HEK293 (cell line): ENCODE measurements around the gene IFNA2.

Experiments
- CTCF ChIA-PET: fragments of 350-600 bp; formaldehyde crosslinking; extraction: SDS; loops from one replicate; lab custom pipeline; 2021; ENCODE audit warnings: antibody characterized with exemption; lab: Yijun Ruan, JAX
- POLR2A ChIA-PET: fragments of 300-600 bp; formaldehyde crosslinking; extraction: SDS; loops from one replicate; lab custom pipeline; 2020; ENCODE audit warnings: antibody characterized with exemption, inconsistent platforms; lab: Yijun Ruan, JAX
- H3K27ac ChIP-seq: fragments of 200-500 bp; sonication (Bioruptor generic); 2 replicates; pipeline ENCODE4 v1.5.1; 2014; ENCODE audit warnings: low read depth, low read length, control low read depth, inconsistent platforms; ENCODE audit errors: extremely low read depth
- H3K36me3 ChIP-seq, 2 experiments: fragments of 200-500 bp in 1 of 2; sonication (Bioruptor generic) in 1 of 2; 1 replicate in 1 of 2; 2 replicates in 1 of 2; pipeline ENCODE4 v1.5.1; 2014 to 2017; ENCODE audit warnings: inconsistent platforms in 2 of 2, low read length in 2 of 2; ENCODE audit not compliant: control insufficient read depth in 2 of 2, insufficient read depth in 1 of 2
- H3K4me1 ChIP-seq: fragments of 200-500 bp; sonication (Bioruptor generic); 2 replicates; pipeline ENCODE4 v1.5.1; 2014; ENCODE audit warnings: mild to moderate bottlenecking, low read length, inconsistent platforms; ENCODE audit not compliant: control insufficient read depth, insufficient read depth
- H3K4me3 ChIP-seq: 2 replicates; pipeline ENCODE4 v1.5.1; 2011; ENCODE audit warnings: low read depth, mild to moderate bottlenecking, control low read depth, low read length, moderate library complexity
- H3K9me3 ChIP-seq: fragments of 200-500 bp; sonication (Bioruptor generic); 2 replicates; pipeline ENCODE4 v1.5.1; 2014; ENCODE audit warnings: low read depth, low read length, inconsistent platforms; ENCODE audit not compliant: control insufficient read depth, insufficient read depth
- ZBTB17 ChIP-seq: fragments of 450-650 bp; formaldehyde crosslinking; IDR thresholded peaks from 2 replicates; pipeline ENCODE4 v1.5.1; 2016; ENCODE audit warnings: missing biosample characterization, missing genetic modification characterization
- ZNF223 ChIP-seq: fragments of 450-650 bp; formaldehyde crosslinking; IDR thresholded peaks from 2 replicates; pipeline ENCODE4 v1.5.1; 2016; ENCODE audit warnings: missing biosample characterization, missing genetic modification characterization
- ZNF548 ChIP-seq: fragments of 450-650 bp; formaldehyde crosslinking; IDR thresholded peaks from 2 replicates; pipeline ENCODE4 v1.5.1; 2016; ENCODE audit warnings: missing biosample characterization, missing genetic modification characterization
- ZNF654 ChIP-seq: fragments of 450-650 bp; formaldehyde crosslinking; IDR thresholded peaks from 2 replicates; pipeline ENCODE4 v1.5.1; 2016; ENCODE audit warnings: low read depth, missing biosample characterization, missing genetic modification characterization
- TF ChIP-seq, protein P1 (sequence below): IDR thresholded peaks from 2 replicates; pipeline ENCODE4 v1.6.1; 2011; ENCODE audit warnings: mild to moderate bottlenecking, low read depth, low read length, borderline replicate concordance
- TF ChIP-seq, protein P2 (sequence below): fragments of 450-650 bp; formaldehyde crosslinking; IDR thresholded peaks from 2 replicates; pipeline ENCODE4 v1.5.1; 2016; ENCODE audit warnings: missing biosample characterization, missing genetic modification characterization
- TF ChIP-seq, protein P3 (sequence below): fragments of 450-650 bp; formaldehyde crosslinking; IDR thresholded peaks from 2 replicates; pipeline ENCODE4 v1.5.1; 2016; ENCODE audit warnings: missing biosample characterization, missing genetic modification characterization
- TF ChIP-seq, protein P4 (sequence below): fragments of 450-650 bp; formaldehyde crosslinking; IDR thresholded peaks from 2 replicates; pipeline ENCODE4 v1.5.1; 2017; ENCODE audit warnings: missing biosample characterization, missing genetic modification characterization

IFNA2 gene

DNA sequence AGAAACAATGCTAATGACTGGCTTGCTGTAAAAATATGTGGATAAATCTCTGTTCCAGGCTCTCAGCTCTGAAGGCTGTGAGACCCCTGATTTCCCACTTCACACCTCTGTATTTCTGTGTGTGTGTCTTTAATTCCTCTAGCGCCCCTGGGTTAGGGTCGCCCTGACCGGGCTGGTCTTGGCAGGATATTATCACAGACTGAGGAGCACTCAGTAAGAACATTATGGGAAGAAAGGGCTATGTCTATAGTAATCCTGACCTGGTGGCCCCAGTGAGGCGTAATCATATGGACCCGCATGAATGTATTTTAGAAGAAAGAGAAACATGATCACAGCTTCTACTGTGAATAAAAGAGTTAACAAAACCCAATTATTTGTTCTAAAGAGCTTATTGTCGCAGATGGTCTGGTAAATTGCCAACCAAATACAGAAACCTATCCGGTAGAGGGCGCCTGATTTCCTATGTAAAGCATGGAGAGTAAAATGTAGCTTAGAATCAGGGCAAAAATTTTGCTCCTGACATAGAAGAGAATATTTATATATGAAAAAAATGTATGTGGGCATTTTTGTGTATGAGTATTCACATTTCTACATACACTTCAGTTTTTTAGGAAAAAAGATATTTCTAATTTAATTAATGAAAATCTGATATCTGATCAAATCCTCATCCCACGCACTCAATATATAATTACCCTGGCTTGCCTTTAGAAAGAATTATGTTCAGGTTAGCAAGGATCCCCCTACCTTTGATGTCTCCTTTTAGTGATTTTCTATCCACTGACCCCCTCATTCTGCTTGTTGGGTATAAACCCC, 49.2 kb upstream of the IFNA2 start:
- H3K27ac ChIP-seq = no peak overlapping the region
- H3K4me1 ChIP-seq = no peaks in the 10 kb centered on the region
- H3K36me3 ChIP-seq = no peaks in the 10 kb centered on the region
- TF ChIP-seq, protein P1, sequence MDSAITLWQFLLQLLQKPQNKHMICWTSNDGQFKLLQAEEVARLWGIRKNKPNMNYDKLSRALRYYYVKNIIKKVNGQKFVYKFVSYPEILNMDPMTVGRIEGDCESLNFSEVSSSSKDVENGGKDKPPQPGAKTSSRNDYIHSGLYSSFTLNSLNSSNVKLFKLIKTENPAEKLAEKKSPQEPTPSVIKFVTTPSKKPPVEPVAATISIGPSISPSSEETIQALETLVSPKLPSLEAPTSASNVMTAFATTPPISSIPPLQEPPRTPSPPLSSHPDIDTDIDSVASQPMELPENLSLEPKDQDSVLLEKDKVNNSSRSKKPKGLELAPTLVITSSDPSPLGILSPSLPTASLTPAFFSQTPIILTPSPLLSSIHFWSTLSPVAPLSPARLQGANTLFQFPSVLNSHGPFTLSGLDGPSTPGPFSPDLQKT = no peak
- TF ChIP-seq ZBTB17 (tag by site-specific recombination) = no peak
- TF ChIP-seq ZNF654 (tag by site-specific recombination) = peak; percentile 29; the same call in 1 of the 2 replicates
- POLR2A ChIA-PET = no interaction called here
- H3K9me3 ChIP-seq = no peaks in the 10 kb centered on the region
- H3K4me3 ChIP-seq = no peak overlapping the region
- CTCF ChIA-PET = interaction anchor here (0.6 to 3.3 kb wide), 38 partner anchors 8 to 1318 kb away, joined by 3 to 19 read pairs (median 4); no protein-coding TSS in a partner anchor

DNA sequence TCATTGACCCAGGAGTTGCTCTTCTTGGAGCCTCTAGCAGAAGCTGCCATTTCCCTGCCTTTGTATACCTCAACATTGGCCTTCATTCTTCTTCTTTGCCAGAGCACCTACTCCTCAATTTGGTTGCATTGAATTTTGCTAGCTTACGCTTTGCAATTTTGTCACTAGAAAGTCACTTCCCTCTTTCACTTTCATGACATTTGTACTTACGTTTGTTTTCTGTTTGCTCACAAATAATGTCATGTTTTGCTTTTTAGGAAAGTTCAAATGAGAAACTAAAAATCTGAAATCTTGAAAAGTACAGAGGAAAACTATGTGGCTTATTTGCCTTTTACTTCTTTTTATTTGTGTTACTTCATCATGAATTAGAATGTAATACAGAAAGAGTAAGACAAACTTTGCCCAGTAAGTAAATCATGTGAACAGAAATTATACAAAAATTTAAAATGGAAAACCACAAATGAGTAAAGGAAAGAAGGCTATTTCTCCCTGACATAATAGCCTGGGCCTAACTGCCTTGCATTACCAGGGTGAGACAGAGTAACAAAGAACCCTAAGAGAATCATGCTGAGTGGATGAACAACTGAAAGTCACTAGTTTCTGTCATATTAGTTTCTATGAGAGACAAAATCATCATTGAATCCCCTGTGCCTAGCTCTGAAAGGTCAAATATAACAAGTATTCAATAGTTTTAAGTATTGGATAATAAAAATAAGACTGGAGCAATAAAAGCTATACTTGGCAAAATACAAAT, 47.7 kb upstream of the IFNA2 start:
- ChIA-PET CTCF (interaction anchor here (0.7 to 2.0 kb wide), 8 partner anchors 8 to 215 kb away, joined by 3 to 13 read pairs (median 4); no protein-coding TSS in a partner anchor), POLR2A (no interaction called here)
- no peaks in the 10 kb centered on the region for H3K4me1 ChIP-seq

DNA sequence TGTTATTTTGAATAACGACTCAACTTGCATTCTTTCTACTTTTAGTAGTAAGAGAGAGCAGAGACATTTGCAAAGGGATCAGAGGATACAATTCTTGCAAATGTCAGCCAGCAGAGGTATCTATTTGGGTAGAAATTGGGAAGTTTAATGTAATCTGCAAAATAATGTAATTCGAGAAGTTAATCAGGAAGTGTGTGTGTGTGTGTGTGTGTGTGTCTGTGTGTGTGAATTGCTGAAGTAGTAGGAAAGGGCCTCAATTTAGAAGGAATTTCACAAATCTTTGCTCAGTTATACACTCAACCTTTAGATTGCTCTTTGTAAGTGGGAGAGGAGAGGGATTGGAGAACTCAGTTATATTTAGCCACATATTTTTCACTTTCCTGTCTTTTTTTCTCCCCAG, 44.0 kb upstream of the IFNA2 start:
- no peaks in the 10 kb centered on the region for H3K4me1 ChIP-seq
- CTCF ChIA-PET = no interaction called here

More for the DNA sequence above, 47.7 kb upstream of the IFNA2 start:
- H3K4me3 ChIP-seq = no peak overlapping the region
- H3K36me3 ChIP-seq = no peaks in the 10 kb centered on the region
- TF ChIP-seq, protein P1 = no peak
- TF ChIP-seq, protein P2, sequence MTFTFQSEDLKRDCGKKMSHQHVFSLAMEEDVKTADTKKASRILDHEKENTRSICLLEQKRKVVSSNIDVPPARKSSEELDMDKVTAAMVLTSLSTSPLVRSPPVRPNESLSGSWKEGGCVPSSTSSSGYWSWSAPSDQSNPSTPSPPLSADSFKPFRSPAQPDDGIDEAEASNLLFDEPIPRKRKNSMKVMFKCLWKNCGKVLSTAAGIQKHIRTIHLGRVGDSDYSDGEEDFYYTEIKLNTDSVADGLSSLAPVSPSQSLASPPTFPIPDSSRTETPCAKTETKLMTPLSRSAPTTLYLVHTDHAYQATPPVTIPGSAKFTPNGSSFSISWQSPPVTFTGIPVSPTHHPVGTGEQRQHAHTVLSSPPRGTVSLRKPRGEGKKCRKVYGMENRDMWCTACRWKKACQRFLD (tag by site-specific recombination) = no peak
- no peak for TF ChIP-seq ZNF548 (tag by site-specific recombination)
- TF ChIP-seq, protein P3, sequence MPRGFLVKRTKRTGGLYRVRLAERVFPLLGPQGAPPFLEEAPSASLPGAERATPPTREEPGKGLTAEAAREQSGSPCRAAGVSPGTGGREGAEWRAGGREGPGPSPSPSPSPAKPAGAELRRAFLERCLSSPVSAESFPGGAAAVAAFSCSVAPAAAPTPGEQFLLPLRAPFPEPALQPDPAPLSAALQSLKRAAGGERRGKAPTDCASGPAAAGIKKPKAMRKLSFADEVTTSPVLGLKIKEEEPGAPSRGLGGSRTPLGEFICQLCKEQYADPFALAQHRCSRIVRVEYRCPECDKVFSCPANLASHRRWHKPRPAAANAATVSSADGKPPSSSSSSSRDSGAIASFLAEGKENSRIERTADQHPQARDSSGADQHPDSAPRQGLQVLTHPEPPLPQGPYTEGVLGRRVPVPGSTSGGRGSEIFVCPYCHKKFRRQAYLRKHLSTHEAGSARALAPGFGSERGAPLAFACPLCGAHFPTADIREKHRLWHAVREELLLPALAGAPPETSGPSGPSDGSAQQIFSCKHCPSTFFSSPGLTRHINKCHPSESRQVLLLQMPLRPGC (tag by site-specific recombination) = no peak
- no peaks in the 10 kb centered on the region for H3K9me3 ChIP-seq
- H3K27ac ChIP-seq = no peak overlapping the region

More for the DNA sequence above, 44.0 kb upstream of the IFNA2 start:
- Histone ChIP-seq H3K4me3 (no peak overlapping the region), H3K27ac (no peak overlapping the region), H3K36me3 (no peaks in the 10 kb centered on the region), H3K9me3 (no peaks in the 10 kb centered on the region)
- POLR2A ChIA-PET = no interaction called here
- TF ChIP-seq ZNF223 (tag by site-specific recombination) = no peak
- TF ChIP-seq, protein P4, sequence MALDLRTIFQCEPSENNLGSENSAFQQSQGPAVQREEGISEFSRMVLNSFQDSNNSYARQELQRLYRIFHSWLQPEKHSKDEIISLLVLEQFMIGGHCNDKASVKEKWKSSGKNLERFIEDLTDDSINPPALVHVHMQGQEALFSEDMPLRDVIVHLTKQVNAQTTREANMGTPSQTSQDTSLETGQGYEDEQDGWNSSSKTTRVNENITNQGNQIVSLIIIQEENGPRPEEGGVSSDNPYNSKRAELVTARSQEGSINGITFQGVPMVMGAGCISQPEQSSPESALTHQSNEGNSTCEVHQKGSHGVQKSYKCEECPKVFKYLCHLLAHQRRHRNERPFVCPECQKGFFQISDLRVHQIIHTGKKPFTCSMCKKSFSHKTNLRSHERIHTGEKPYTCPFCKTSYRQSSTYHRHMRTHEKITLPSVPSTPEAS (tag by site-specific recombination) = peak; percentile 34; the same call in 1 of the 2 replicates
- TF ChIP-seq, all 188 proteins: peak for 1
